HepG2 (cell line): Measurements from ENCODE around the gene ZNF491. TPM values are rescaled to one million over a fixed set of nuclear protein-coding genes. Genes with fewer than 3 reads are reported as not detected.
A peak's percentile ranks its signal among the peaks of the same experiment; 100 is the strongest.
"Not testable (repeated sequence)": the region's sequence is repeated elsewhere in the genome, so short reads cannot be mapped to it uniquely, and the experiment has no call there.

ENCODE experiments used
- CEBPB ChIP-seq: IDR thresholded peaks from 2 replicates; pipeline ENCODE4 v1.6.1; 2011; ENCODE audit warnings: low read depth, low read length, improper control_type of control experiment, borderline replicate concordance
- DMAP1 ChIP-seq: IDR thresholded peaks from 2 replicates; pipeline ENCODE4 v1.6.1; 2016
- FOXC1 ChIP-seq: sonication (generic); formaldehyde crosslinking; IDR thresholded peaks from 2 replicates; pipeline ENCODE4 v1.8.0; 2022; ENCODE audit warnings: mild to moderate bottlenecking, missing genetic modification reagents, borderline replicate concordance
- GABPB1 ChIP-seq: IDR thresholded peaks from 2 replicates; pipeline ENCODE4 v1.6.1; 2016; ENCODE audit warnings: mild to moderate bottlenecking, missing genetic modification reagents, moderate library complexity, missing compliant biosample characterization
- HMG20B ChIP-seq: conservative IDR thresholded peaks from 2 replicates; pipeline ENCODE4 v1.6.1; 2016; ENCODE audit warnings: missing genetic modification reagents, missing compliant biosample characterization
- HNF4A ChIP-seq: sonication (generic); formaldehyde crosslinking; IDR thresholded peaks from 2 replicates; pipeline ENCODE4 v1.4.0; 2020; ENCODE audit warnings: missing genetic modification reagents
- HOXA3 ChIP-seq: sonication (generic); formaldehyde crosslinking; IDR thresholded peaks from 2 replicates; pipeline ENCODE4 v1.5.0; 2020; ENCODE audit warnings: missing genetic modification reagents
- ISL2 ChIP-seq: sonication (generic); formaldehyde crosslinking; IDR thresholded peaks from 2 replicates; pipeline ENCODE4 v1.5.0; 2020; ENCODE audit warnings: missing genetic modification reagents
- KDM6A ChIP-seq: IDR thresholded peaks from 2 replicates; pipeline ENCODE4 v1.6.1; 2016; ENCODE audit warnings: low read depth
- KMT2A ChIP-seq: sonication (generic); formaldehyde crosslinking; IDR thresholded peaks from 2 replicates; pipeline ENCODE4 v1.4.0; 2020; ENCODE audit warnings: missing genetic modification reagents
- KMT2B ChIP-seq: IDR thresholded peaks from 2 replicates; pipeline ENCODE4 v1.6.1; 2016; ENCODE audit warnings: missing genetic modification reagents, missing compliant biosample characterization
- MED1 ChIP-seq: sonication (generic); formaldehyde crosslinking; IDR thresholded peaks from 2 replicates; pipeline ENCODE4 v1.4.0; 2020; ENCODE audit warnings: missing genetic modification reagents
- MIXL1 ChIP-seq: IDR thresholded peaks from 2 replicates; pipeline ENCODE4 v1.6.1; 2016
- NCOR1 ChIP-seq: fragments of 200-600 bp; sonication (generic); IDR thresholded peaks from 2 replicates; pipeline ENCODE4 v1.7.0; 2017; ENCODE audit warnings: antibody characterized with exemption, low read length, borderline replicate concordance
- NR2F6 ChIP-seq, 2 experiments: IDR thresholded peaks; 2 replicates each; pipeline ENCODE4 v1.6.1; 2016; ENCODE audit warnings: antibody characterized with exemption in 1 of 2, mild to moderate bottlenecking in 1 of 2
- POGZ ChIP-seq: sonication (generic); formaldehyde crosslinking; IDR thresholded peaks from 2 replicates; pipeline ENCODE4 v1.4.0; 2020; ENCODE audit warnings: mild to moderate bottlenecking, missing genetic modification reagents
- RARA ChIP-seq: IDR thresholded peaks from 2 replicates; pipeline ENCODE4 v1.6.1; 2016; ENCODE audit warnings: missing genetic modification reagents, missing compliant biosample characterization
- RCOR2 ChIP-seq: IDR thresholded peaks from 2 replicates; pipeline ENCODE4 v1.6.1; 2016; ENCODE audit warnings: missing biosample characterization, missing genetic modification reagents
- SOX6 ChIP-seq, 2 experiments: fragments of 450-650 bp in 1 of 2; sonication (generic) in 1 of 2; formaldehyde crosslinking in 1 of 2; IDR thresholded peaks; 2 replicates each; pipeline versions ENCODE4 v1.4.0 to v1.6.1; 2017 to 2020; ENCODE audit warnings: antibody characterized with exemption in 1 of 2, mild to moderate bottlenecking in 1 of 2, missing genetic modification reagents in 1 of 2
- ZMYM2 ChIP-seq: sonication (generic); formaldehyde crosslinking; IDR thresholded peaks from 2 replicates; pipeline ENCODE4 v1.8.0; 2022; ENCODE audit warnings: mild to moderate bottlenecking, missing genetic modification reagents
- ZNF317 ChIP-seq: sonication (generic); formaldehyde crosslinking; IDR thresholded peaks from 2 replicates; pipeline ENCODE4 v1.5.0; 2020; ENCODE audit warnings: mild to moderate bottlenecking, missing genetic modification reagents
- ZNF441 ChIP-seq: sonication (generic); formaldehyde crosslinking; IDR thresholded peaks from 2 replicates; pipeline ENCODE4 v1.7.0; 2021; ENCODE audit warnings: missing genetic modification reagents, borderline replicate concordance
- ZNF614 ChIP-seq: IDR thresholded peaks from 2 replicates; pipeline ENCODE4 v1.6.1; 2018; ENCODE audit warnings: missing biosample characterization, missing genetic modification reagents, inconsistent platforms, borderline replicate concordance
- polyA plus RNA-seq, 8 experiments: library from polyadenylated mRNA; depleted of rRNA in 3 of 8; stranded (reverse) in 7 of 8; unstranded in 1 of 8; fragments of >200 nt; fragmentation: Illumina TruSeq in 4 of 8; extraction: Trizol in 4 of 8; gene quantifications; 2 replicates each; pipeline versions ENCODE4 v1.2.1 to v1.2.3, GENCODE V29; 2011 to 2016; ENCODE audit warnings: low read depth in 4 of 8, missing spikeins in 1 of 8, mixed read lengths in 1 of 8; ENCODE audit not compliant: insufficient read depth in 1 of 8
- total RNA-seq, 5 experiments: library from RNA; depleted of rRNA; stranded (reverse); fragments of >200 nt; fragmentation: Illumina TruSeq; extraction: Trizol; gene quantifications; 2 replicates each; pipeline ENCODE4 v1.2.3, GENCODE V29; 2016; ENCODE audit warnings: low read depth in 1 of 5
- TF ChIP-seq, protein P1 (sequence below): sonication (generic); formaldehyde crosslinking; IDR thresholded peaks from 2 replicates; pipeline ENCODE4 v1.5.1; 2020; ENCODE audit warnings: mild to moderate bottlenecking, missing genetic modification reagents, moderate library complexity
- TF ChIP-seq, protein P2 (sequence below): IDR thresholded peaks from 2 replicates; pipeline ENCODE4 v1.4.0; 2020; ENCODE audit warnings: mild to moderate bottlenecking, missing genetic modification reagents

Gene ZNF491
- total and polyA plus RNA-seq, 2 of the 13 experiments (the other 11 are each of a cell fraction or from before 2014, with no cell fraction given), result 0.57 to 2.2 TPM

- TF ChIP-seq, protein P1, sequence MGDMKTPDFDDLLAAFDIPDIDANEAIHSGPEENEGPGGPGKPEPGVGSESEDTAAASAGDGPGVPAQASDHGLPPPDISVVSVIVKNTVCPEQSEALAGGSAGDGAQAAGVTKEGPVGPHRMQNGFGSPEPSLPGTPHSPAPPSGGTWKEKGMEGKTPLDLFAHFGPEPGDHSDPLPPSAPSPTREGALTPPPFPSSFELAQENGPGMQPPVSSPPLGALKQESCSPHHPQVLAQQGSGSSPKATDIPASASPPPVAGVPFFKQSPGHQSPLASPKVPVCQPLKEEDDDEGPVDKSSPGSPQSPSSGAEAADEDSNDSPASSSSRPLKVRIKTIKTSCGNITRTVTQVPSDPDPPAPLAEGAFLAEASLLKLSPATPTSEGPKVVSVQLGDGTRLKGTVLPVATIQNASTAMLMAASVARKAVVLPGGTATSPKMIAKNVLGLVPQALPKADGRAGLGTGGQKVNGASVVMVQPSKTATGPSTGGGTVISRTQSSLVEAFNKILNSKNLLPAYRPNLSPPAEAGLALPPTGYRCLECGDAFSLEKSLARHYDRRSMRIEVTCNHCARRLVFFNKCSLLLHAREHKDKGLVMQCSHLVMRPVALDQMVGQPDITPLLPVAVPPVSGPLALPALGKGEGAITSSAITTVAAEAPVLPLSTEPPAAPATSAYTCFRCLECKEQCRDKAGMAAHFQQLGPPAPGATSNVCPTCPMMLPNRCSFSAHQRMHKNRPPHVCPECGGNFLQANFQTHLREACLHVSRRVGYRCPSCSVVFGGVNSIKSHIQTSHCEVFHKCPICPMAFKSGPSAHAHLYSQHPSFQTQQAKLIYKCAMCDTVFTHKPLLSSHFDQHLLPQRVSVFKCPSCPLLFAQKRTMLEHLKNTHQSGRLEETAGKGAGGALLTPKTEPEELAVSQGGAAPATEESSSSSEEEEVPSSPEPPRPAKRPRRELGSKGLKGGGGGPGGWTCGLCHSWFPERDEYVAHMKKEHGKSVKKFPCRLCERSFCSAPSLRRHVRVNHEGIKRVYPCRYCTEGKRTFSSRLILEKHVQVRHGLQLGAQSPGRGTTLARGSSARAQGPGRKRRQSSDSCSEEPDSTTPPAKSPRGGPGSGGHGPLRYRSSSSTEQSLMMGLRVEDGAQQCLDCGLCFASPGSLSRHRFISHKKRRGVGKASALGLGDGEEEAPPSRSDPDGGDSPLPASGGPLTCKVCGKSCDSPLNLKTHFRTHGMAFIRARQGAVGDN (CRISPR knock-in tag), result peak; percentile 38
- TF ChIP-seq POGZ (CRISPR knock-in tag), result peak; percentile 72
- peak; percentile 46; the same call in 1 of the 2 replicates for TF ChIP-seq RCOR2 (CRISPR knock-in tag)
- peak; percentile 49; the same call in 1 of the 2 replicates for TF ChIP-seq NR2F6 (IDR thresholded peaks at IDR 0.05)
- TF ChIP-seq NR2F6 (CRISPR knock-in tag; IDR thresholded peaks at IDR 0.05), result peak; percentile 54
- peak; percentile 65; the same call in 1 of the 2 replicates for TF ChIP-seq NCOR1
- TF ChIP-seq KMT2B (CRISPR knock-in tag), result peak; percentile 45; the same call in 1 of the 2 replicates
- not testable (repeated sequence) for TF ChIP-seq SOX6 (IDR thresholded peaks at IDR 0.05)
- peak; percentile 58 for TF ChIP-seq SOX6 (CRISPR knock-in tag; IDR thresholded peaks at IDR 0.05)
- TF ChIP-seq CEBPB, result peak; percentile 69; the same call in 1 of the 2 replicates
- 0 out of 2 replicates have a peak, but pooled peaks have one; percentile 60 for TF ChIP-seq ZNF614 (CRISPR knock-in tag)
- TF ChIP-seq RARA, result peak; percentile 52
- 0 out of 2 replicates have a peak, but pooled peaks have one; percentile 19 for TF ChIP-seq HMG20B (CRISPR knock-in tag)
- TF ChIP-seq, protein P2, sequence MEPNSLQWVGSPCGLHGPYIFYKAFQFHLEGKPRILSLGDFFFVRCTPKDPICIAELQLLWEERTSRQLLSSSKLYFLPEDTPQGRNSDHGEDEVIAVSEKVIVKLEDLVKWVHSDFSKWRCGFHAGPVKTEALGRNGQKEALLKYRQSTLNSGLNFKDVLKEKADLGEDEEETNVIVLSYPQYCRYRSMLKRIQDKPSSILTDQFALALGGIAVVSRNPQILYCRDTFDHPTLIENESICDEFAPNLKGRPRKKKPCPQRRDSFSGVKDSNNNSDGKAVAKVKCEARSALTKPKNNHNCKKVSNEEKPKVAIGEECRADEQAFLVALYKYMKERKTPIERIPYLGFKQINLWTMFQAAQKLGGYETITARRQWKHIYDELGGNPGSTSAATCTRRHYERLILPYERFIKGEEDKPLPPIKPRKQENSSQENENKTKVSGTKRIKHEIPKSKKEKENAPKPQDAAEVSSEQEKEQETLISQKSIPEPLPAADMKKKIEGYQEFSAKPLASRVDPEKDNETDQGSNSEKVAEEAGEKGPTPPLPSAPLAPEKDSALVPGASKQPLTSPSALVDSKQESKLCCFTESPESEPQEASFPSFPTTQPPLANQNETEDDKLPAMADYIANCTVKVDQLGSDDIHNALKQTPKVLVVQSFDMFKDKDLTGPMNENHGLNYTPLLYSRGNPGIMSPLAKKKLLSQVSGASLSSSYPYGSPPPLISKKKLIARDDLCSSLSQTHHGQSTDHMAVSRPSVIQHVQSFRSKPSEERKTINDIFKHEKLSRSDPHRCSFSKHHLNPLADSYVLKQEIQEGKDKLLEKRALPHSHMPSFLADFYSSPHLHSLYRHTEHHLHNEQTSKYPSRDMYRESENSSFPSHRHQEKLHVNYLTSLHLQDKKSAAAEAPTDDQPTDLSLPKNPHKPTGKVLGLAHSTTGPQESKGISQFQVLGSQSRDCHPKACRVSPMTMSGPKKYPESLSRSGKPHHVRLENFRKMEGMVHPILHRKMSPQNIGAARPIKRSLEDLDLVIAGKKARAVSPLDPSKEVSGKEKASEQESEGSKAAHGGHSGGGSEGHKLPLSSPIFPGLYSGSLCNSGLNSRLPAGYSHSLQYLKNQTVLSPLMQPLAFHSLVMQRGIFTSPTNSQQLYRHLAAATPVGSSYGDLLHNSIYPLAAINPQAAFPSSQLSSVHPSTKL (CRISPR knock-in tag), result peak; percentile 78
- TF ChIP-seq ISL2 (CRISPR knock-in tag), result peak; percentile 49; the same call in 1 of the 2 replicates
- peak; percentile 84 for TF ChIP-seq MIXL1 (CRISPR knock-in tag)
- 0 out of 2 replicates have a peak, but pooled peaks have one; percentile 38 for TF ChIP-seq FOXC1 (CRISPR knock-in tag)
- TF ChIP-seq MED1, result peak; percentile 34
- peak; percentile 65 for TF ChIP-seq HOXA3 (CRISPR knock-in tag)
- 0 out of 2 replicates have a peak, but pooled peaks have one; percentile 77 for TF ChIP-seq ZNF441 (CRISPR knock-in tag)
- 0 out of 2 replicates have a peak, but pooled peaks have one; percentile 25 for TF ChIP-seq GABPB1
- peak; percentile 30; the same call in 1 of the 2 replicates for TF ChIP-seq DMAP1
- TF ChIP-seq HNF4A (CRISPR knock-in tag), result peak; percentile 83
- peak; percentile 61; the same call in 1 of the 2 replicates for TF ChIP-seq ZMYM2
- TF ChIP-seq KDM6A, result peak; percentile 53; the same call in 1 of the 2 replicates
- 0 out of 2 replicates have a peak, but pooled peaks have one; percentile 28 for TF ChIP-seq ZNF317 (CRISPR knock-in tag)
- TF ChIP-seq KMT2A (CRISPR knock-in tag), result 0 out of 2 replicates have a peak, but pooled peaks have one; percentile 45
Observed at GRCh38 chr19:11776669-11777068, 21.7 kb upstream of the ZNF491 start (continued).
